NOMO-1 treated with dmso at 0.1 percent for 144 hours (cell line): Measurements from ENCODE around the gene CCT3.
"Not testable (repeated sequence)": the region's sequence is repeated elsewhere in the genome, so short reads cannot be mapped to it uniquely, and the experiment has no call there.

Source experiments
- DNase-seq: peaks from one replicate; lab custom pipeline; 2025; ENCODE audit not compliant: unreplicated experiment; lab: John Stamatoyannopoulos, UW

The CCT3 gene

DNA sequence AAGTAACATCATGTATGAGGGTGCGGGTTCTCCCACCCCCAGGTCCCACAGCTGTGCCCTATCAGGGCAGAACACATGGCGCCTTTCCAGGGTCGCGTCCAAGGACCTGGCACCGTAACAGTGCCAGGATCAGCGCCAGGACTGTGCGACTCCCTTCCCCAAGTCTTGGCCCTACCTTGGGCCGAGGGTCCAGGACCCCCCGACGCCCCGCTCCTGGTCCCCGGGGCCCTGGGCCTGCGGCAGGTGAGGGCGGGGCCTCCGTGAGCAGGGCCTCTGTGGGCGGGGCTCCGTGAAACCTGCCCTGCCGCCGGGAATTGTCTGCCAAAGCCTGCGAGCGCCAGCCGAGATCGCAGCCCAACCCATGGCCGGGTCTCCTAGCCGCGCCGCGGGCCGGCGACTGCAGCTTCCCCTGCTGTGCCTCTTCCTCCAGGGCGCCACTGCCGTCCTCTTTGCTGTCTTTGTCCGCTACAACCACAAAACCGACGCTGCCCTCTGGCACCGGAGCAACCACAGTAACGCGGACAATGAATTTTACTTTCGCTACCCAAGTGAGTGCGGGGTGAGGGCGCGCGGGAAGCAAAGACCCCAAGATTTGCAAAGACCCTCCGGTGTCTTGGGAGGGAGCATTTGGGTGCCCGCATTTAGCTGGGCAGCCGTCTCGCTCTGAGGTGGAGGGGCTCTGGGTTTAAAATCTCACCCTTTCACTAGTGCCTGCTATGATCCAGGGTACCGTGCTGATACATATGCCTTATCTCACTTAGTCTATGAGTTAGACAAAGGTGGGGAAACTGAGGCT lies 31.0 kb upstream of the CCT3 start, which contains the start of gene RHBG:
TSS of gene RHBG (plus strand) at position 323 of the 796 bp plus-strand sequence. CDS start at position 362, 39 bp downstream.
- no peak for DNase-seq

DNA sequence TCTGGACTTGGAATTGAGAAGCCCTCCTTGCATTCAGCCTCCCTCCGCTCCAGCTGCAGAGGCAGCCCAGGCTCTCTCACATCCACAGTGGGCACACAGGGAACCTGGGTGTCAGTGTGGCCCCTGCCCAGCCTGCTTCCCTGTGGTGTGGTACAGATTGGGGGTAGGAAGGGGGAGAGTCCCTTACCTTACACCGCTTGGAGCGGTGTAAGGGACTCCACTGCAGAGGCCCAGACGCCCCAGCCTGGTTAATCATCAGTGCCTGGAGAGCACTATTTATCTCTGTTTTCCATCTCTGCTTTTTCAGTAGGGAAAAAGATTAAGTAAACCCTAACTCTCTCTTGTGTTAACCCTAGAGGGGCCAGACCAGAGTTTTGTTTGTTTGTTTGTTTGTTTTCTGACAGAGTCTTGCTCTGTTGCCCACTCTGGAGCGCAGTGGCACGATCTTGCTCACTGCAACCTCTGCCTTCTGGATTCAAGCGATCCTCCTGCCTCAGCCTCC lies 30.1 kb upstream of the CCT3 start:
- no peak for DNase-seq

DNA sequence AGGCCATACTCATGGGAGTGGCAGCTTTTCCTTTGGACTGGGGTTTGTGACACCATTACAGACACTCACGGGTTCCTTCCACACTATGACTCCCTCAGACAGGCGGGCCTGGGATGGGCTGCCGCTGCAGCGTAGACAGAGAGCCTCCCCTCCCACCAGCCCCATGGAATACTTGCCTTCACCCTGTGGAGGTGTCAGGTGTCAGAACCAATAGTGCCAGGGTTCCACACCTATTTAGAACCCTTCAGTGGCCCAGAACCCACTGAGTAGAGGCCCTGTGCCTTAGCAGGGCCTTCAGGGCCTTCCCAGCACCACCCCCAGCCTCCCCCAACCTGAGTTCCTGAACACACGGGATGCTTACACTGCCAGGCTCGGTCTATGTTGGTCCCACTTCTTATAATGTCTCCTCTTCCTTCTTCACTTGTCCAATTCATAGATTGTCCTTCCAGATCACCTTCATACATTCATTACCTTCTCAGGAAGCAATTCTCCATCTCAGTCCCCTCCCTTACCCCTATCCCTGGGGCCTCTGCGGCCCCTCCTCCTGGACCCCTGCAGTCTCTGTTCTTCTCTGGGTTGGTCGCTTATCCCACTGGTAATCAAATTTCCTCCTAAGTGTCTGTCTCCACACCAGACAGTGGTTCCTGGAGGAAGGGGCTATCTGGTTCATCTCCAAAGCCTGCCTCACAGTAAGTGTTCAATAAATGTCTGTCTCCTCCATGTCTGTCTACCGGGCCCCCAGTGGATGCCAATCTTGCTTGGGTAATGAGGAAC lies 29.5 kb upstream of the CCT3 start:
- DNase-seq = no peak

DNA sequence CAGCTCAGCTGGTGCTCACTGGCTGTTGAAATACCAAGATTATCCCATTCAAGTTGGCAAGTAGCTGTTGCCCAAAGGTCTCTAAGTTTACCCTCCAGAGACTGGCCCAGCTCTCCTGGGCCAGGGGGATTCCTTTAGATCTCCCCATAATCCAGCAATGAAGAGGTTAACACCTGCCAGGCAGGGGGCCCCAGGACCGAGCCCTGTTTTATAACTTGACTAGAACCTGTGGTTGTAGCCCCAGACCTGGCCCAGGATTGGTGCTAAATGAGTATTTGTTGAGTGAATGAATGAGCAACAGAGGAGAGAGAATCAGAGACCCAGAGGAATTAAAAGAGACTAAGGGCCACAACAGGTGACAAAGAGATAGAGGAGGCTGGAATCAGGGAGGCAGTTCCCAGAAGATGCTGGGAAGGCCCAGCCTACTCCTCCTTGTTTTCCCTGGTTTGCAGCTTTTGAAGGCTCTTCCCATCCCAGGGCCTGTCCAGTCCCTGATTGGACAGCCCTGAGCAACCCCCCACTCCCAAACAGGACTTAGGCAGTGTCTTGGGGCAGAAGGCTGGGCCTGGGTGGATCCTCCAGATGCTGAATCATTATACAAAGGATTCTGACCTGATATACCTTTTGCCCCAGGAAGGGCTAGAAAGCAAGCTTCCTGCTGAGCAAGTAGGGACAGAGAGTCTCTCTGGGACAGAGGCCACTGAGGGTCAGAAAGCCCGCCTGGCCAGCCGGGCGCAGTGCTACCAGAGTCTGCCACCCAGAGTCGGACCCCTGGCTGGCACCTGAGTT lies 28.5 kb upstream of the CCT3 start:
- DNase-seq = no peak

- no peak for DNase-seq
These were observed 27.7 kb upstream of the CCT3 start for GRCh38 chr1:156365754-156366153.

DNA sequence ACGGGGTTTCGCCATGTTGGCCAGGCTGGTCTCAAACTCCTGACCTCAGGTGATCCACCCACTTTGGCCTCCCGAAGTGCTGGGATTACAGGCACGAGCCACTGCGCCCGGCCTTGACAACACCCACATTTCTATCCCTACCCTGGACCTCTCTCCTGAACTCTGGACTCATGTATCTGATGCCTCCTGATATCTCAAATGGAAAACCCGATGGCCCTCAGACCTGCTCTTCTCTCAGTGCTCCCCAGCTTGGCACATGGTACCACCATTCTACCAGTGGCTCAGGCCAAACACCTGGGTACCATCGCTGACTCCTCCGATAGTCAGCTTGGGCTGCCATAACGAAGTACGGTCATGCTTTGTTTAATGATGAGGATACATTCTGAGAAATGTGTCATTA lies 22.4 kb upstream of the CCT3 start:
- no peak for DNase-seq

- DNase-seq = no peak
These were observed 21.9 kb upstream of the CCT3 start for GRCh38 chr1:156359973-156360372.

DNA sequence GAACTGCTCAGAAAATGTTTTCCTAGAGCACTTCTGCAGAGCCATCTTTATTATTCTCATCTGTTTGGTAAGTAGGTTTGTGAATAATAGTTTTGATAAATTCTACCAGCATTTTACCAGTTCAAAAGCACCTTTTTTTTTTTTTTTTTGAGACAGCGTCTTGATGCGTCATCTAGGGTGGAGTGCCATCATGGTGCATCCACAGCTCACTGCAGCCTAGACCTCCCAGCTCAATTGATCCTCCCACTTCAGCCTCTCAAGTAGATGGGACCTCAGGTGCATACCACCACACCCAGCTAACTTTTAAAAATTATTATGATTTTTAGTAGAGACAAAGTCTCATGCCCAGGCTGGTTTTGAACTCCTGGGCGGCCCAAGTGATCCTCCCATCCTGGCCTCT lies 21.2 kb upstream of the CCT3 start:
- no peak for DNase-seq

DNA sequence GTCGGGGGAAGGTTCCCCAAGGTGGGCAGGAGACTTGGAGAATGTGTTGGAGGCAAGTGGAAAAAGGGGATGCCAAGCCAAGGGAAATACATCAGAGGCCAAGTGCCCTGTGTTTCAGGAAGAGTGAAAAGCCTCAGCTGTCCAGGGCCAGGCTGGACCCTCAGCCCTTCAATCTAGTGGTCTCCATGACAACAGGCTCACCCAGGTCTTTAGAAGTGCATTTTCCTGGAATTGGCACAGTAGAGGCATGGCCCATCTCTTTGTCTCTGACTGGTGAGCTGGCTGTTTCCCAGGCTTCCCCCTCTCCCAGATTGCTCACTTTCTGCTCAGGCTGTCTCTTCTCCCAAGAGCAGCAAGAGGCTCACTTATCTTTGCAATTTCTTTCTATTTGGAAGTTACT lies 20.5 kb upstream of the CCT3 start:
- no peak for DNase-seq

GRCh38 chr1:156357977-156358376 lies 19.9 kb upstream of the CCT3 start:
- DNase-seq = no peak

- DNase-seq = no peak
These were observed 18.9 kb upstream of the CCT3 start for GRCh38 chr1:156356875-156357534.

DNA sequence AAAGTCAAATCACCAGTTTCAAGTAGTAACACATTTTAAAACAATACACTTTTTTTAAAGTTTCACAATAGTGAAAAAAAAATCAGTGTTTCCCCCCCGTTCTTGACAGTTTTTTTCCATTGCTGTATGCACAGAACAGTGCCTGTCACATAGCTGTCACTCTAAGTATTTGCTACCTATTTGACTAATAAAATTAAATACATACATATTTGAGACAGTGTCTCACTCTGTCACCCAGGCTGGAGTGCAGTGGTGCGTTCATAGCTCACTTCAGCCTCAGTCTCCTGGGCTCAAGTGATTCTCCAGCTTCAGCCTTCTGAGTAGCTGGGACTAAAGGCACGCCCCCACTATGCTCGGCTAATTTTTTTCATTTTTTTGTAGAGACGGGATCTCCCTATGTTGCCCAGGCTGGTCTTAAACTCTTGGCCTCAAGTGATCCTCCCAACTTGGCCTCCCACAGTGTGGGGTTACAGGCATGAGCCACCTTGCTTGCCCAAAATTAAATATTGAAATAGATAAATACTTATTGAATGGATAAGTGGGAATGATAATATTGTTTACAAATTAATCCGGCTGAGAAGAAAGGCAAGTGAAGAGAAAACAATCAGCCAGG lies 18.3 kb upstream of the CCT3 start:
- no peak for DNase-seq

DNA sequence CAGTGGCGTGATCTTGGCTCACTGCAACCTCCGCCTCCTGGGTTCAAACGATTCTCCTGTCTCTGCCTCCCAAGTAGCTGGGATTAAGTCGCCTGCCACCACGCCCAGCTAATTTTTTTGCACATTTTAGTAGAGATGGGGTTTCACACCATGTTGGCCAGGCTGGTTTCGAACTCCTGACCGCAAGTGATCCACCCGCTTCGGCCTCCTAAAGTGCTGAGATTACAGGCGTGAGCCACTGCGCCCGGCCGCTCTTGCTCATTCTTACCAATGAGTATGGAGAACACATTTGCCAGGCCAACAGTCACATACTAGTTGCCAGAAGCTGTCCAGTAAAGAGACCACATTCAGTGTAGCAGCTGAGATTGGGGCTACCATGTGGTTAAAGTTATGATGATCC lies 14.4 kb upstream of the CCT3 start:
- DNase-seq = not testable (repeated sequence)

DNA sequence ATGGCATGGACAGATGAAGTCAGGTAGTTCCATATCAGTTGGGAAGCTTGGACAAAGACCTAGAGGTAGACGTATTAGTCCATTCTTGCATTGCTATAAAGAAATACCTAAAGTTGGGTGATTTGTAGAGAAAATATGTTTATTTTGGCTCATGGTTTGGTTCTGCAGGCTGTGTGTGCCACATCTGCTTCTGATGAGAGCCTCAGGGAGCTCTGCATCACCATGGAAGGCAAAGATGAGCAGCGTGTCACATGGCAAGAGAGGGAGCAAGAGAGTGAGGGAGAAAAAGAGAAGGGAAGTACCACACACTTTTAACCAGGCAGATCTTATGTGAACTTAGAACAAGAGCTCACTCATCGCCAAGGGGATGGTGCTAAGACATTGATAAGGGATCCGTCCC lies 9.2 kb upstream of the CCT3 start:
- no peak for DNase-seq

DNA sequence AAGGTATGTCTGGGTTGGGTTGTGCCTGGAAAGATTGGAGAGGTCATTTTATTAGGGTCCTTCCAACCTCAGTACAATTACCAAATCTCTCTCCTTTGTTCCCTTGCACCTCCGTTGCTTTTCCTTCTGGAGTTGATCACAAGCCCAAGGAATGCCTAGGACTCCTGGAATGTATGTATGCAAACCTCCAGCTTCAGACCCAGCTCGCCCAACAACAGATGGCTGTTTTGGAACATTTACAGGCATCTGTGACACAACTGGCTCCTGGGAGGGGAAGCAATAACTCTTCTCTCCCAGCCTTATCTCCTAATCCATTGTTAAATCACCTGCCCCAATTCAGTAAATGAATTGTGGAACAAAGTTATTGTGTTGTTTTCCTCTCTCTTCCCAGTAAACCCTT lies 8.5 kb upstream of the CCT3 start:
- DNase-seq = no peak

- DNase-seq = not testable (repeated sequence)
These were observed 7.9 kb upstream of the CCT3 start for GRCh38 chr1:156346035-156346434.

DNA sequence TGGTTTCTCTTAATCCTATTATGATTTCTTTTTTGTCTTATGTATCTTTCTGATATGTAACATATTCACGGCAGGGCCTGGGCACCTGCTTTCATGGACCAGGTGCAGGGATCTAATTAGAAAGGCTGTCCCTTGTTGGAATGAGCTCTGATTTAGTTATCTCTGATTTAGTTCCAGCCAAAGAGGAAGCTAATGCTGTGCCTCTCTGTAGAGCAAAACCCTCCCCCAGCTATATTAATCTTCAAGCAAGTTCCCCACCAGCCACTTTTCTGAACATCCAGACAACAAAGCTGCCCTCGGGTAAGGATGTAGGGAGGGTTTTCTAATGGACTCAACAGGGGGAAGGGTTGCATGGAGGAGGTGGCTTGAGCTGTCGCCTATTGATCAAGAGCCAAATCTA lies 6.3 kb upstream of the CCT3 start:
- DNase-seq = no peak

DNA sequence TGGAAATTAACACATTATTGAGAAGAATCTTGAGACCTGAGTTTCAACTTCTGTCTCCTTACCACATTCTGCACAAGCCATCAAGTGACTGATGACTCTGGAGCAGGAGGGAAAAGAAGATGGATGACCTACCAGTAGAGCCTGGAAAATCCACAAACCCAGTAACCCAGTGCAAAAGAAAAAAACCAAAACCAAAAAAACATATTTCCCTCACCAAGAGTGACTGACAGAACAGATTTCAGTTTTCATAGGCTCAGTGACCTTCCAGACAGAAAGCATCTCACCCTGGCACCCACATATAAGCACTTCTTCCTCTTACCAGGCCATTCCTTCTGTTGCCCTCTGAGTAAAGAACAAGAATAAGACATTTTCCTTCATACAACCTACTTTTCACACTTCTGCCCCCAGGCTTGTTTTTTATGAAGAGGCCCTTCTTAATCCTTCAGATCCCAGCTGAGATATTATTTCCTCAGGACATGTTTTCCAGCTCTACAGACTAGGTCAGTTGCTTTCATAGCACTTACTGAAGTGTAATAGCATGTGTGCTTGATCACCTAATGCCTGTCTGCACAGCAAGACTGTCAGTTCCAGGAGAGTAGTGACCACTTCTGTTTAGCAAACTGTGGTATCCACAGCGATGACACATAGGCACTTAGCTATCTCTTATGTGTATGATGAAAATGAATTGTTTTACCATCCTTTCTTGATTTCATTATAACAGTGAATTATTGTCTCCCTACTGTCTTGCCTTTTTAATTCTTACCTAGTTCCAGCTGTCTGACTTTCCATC lies 4.3 kb upstream of the CCT3 start:
- no peak for DNase-seq

DNA sequence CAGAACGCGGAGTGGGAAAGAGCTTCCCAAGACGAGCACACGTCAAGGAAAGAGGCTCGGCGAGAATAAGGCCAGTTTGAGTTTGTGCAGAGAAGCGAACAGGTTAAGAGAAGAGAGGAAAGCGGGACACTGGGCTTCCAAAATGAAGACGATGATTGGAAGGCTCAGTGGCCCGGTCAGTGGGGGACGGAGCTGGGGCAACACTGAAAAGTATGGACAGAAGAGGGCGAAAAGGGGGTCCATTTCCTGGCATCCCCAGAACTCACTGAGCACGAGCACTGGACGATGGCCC lies 258 bp downstream of the CCT3 start:
- no peak for DNase-seq
